Measurements from ENCODE around the gene VAT1L.
"Not testable (repeated sequence)": the region's sequence is repeated elsewhere in the genome, so short reads cannot be mapped to it uniquely, and the experiment has no call there.

- not testable (repeated sequence) for TF ChIP-seq CTCF (IDR thresholded peaks at IDR 0.05; ENCODE audit: low read depth, low read length, poor library complexity, severe bottlenecking); EZH2phosphoT487 (IDR thresholded peaks at IDR 0.05; ENCODE audit: borderline replicate concordance, low read length)
Measured at GRCh38 chr16:77947590-77947989, 159.2 kb downstream of the VAT1L start.
